Left lung (tissue), 10 donors: Measurements from ENCODE around the gene ENTPD5. TPM values are rescaled to one million over a fixed set of nuclear protein-coding genes. Genes with fewer than 3 reads are reported as not detected.

Experiments used
- ATAC-seq: fragments of 200-7000 bp; cut with Tn5 transposase; one replicate; pipeline ENCODE4 v1.9.1; 2020; ENCODE audit warnings: moderate library complexity
- DNase-seq, 4 donors: peaks; one replicate each; pipeline ENCODE4 v3.0.0-alpha.2; 2013 to 2020
- H3K27ac ChIP-seq, 2 donors: fragments of 200-600 bp; sonication (generic) in 1 of 2; one replicate each; pipeline versions ENCODE4 v1.5.0 to v1.8.0; 2020 to 2021
- H3K27me3 ChIP-seq, 2 donors: fragments of 200-600 bp; sonication (generic) in 1 of 2; one replicate each; pipeline versions ENCODE4 v1.5.0 to v1.8.0; 2020 to 2021
- H3K36me3 ChIP-seq, 2 donors: fragments of 200-600 bp; sonication (generic) in 1 of 2; one replicate each; pipeline versions ENCODE4 v1.5.0 to v1.8.0; 2020 to 2021
- H3K4me1 ChIP-seq, 2 donors: fragments of 200-600 bp; one replicate each; pipeline ENCODE4 v1.8.0; 2021
- H3K4me3 ChIP-seq, 2 donors: fragments of 200-600 bp; sonication (generic) in 1 of 2; one replicate each; pipeline versions ENCODE4 v1.5.0 to v1.8.0; 2020 to 2021; ENCODE audit warnings: mild to moderate bottlenecking in 1 of 2
- H3K9me3 ChIP-seq, 2 donors: fragments of 200-600 bp; sonication (generic) in 1 of 2; one replicate each; pipeline versions ENCODE4 v1.5.0 to v1.8.0; 2020 to 2021
- intact Hi-C, 2 donors: fragments of 100-400 bp; cut with DNase I; formaldehyde crosslinking; loops; one replicate each; pipeline versions ENCODE4 v1.11.2 to v1.14.2; 2022
- polyA plus RNA-seq, 6 donors: library from polyadenylated mRNA; unstranded; fragments of 120-200 nt; gene quantifications; one replicate each; pipeline ENCODE4 v1.2.1, GENCODE V29; 2013; ENCODE audit not compliant: insufficient read length in 6 of 6
- total RNA-seq, 2 donors: library from RNA; stranded (reverse); fragmentation: NEBNext Ultra II Directional; extraction: Animal tissue kit (Norgen Biotek cat#: 25700); gene quantifications; one replicate each; pipeline ENCODE4 v1.2.1, GENCODE V29; 2021
- TF ChIP-seq, protein P1 (sequence below), 2 donors: fragments of 200-600 bp; sonication (generic) in 1 of 2; IDR thresholded peaks; one replicate each; pipeline versions ENCODE4 v1.5.0 to v1.8.0; 2021; ENCODE audit warnings: antibody characterized with exemption in 2 of 2
- donor health status: DM: no; HTN: yes; CAD: no.
- donor health status: DM: no; HTN: no; CAD: no.

Gene ENTPD5
- total and polyA plus RNA-seq, 8 donors, result 16.0 to 18.7 (median 17.9) TPM

DNA sequence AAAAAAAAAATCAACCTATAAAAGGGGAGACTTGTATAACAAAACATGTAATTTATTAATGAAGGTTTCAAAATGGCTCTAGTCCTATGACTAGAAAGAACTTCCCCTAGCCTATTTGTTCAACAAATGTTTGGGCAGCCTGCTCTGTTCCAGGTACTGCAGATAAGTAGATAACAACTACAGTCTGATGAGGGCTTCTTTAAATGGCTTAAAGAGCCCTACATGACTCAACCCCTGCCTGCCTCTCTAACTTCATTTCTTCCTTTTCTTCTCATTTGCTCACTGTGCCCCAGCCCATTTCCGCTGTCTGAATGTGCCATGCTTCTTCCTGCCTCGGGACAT, 43.7 kb upstream of the ENTPD5 start:
- Histone ChIP-seq H3K9me3 (no peaks in the 10 kb centered on the region), H3K27me3 (no peaks in the 10 kb centered on the region), H3K4me1 (no peaks in the 10 kb centered on the region), H3K4me3 (no peak overlapping the region), H3K27ac (no peak overlapping the region), H3K36me3 (peaks cover 0 to 80% of the 10 kb centered on the region in 2 donors)
- ATAC-seq (no peak), DNase-seq (no peak)
- TF ChIP-seq, protein P1, sequence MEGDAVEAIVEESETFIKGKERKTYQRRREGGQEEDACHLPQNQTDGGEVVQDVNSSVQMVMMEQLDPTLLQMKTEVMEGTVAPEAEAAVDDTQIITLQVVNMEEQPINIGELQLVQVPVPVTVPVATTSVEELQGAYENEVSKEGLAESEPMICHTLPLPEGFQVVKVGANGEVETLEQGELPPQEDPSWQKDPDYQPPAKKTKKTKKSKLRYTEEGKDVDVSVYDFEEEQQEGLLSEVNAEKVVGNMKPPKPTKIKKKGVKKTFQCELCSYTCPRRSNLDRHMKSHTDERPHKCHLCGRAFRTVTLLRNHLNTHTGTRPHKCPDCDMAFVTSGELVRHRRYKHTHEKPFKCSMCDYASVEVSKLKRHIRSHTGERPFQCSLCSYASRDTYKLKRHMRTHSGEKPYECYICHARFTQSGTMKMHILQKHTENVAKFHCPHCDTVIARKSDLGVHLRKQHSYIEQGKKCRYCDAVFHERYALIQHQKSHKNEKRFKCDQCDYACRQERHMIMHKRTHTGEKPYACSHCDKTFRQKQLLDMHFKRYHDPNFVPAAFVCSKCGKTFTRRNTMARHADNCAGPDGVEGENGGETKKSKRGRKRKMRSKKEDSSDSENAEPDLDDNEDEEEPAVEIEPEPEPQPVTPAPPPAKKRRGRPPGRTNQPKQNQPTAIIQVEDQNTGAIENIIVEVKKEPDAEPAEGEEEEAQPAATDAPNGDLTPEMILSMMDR (IDR thresholded peaks at IDR 0.05), result no peak
- intact Hi-C loops, result no loop called here

DNA sequence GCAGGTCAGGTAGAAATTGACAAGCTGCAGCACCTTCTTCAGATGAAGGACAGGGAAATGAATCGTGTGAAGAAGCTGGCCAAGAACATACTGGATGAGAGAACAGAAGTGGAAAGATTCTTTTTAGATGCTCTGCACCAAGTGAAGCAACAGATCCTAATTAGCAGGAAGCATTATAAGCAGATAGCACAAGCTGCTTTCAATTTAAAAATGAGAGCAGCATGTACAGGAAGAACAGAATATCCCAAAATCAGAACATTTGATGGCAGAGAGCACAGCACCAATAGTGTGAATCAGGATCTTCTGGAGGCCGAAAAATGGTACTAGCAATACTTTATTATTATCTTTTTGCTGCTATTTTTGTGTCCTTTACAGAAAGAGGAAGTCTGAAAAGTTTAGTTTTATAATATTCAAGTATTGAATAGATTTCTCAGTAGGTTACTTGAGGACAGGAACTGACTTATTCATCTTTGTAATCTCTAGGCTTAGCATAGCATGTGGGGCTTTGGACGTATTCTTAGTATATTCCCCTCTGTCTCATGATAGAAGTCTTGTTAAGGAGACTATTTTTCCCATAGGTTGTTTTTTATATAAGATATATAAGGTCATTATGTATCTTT, 30.9 kb upstream of the ENTPD5 start:
- no peak overlapping the region for H3K4me3 ChIP-seq
- H3K36me3 ChIP-seq, result no peaks in the 10 kb centered on the region
- intact Hi-C loops, result no loop called here
- H3K27ac ChIP-seq, result no peak overlapping the region
- TF ChIP-seq, protein P1 (IDR thresholded peaks at IDR 0.05), result no peak
- no peaks in the 10 kb centered on the region for H3K27me3 ChIP-seq
- DNase-seq (no peak), ATAC-seq (no peak)
- no peaks in the 10 kb centered on the region for H3K4me1 ChIP-seq
- no peaks in the 10 kb centered on the region for H3K9me3 ChIP-seq

DNA sequence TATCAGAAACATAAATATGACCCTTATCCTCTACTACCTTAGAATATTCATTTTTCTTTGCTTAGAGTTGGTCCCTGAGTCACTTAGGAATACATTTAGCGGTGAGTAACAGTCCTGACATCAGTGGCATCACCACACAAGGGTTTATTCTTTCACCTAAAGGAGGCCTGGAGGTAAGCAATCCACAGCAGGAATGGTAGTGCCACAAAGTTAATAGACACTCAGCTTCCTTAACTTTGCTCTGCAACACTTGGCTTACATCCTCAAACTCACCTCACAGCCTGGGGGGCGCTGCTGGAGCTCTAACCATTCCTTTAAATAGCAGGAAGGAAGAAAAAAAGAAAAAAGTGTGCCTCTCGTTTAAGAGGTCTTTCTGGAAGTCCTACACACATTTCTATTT, 29.2 kb upstream of the ENTPD5 start:
- TF ChIP-seq, protein P1 (IDR thresholded peaks at IDR 0.05), result no peak
- H3K27me3 ChIP-seq, result no peaks in the 10 kb centered on the region
- no peak for ATAC-seq
- intact Hi-C loops, result no loop called here
- H3K4me3 ChIP-seq, result no peak overlapping the region
- DNase-seq, result no peak
- no peaks in the 10 kb centered on the region for H3K4me1 ChIP-seq
- H3K27ac ChIP-seq, result no peak overlapping the region
- no peaks in the 10 kb centered on the region for H3K36me3 ChIP-seq
- H3K9me3 ChIP-seq, result no peaks in the 10 kb centered on the region

DNA sequence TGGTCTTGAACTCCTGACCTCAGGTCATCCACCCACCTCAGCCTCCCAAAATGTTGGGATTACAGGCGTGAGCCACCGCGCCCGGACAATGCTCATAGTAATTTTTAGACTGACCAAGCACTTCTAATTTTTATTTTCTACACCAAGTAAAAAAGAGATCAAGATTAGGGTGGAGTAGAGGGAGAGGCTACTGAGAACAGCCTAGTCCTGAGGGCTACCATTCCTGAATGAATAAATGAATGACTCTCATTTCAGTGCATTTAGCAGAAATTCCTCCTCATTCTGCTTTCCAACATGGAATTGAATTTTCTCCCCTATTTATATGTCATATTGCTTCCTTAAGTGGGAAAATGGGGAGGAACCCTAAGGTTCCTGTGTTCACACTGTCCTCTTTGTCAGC, 26.4 kb upstream of the ENTPD5 start:
- no peaks in the 10 kb centered on the region for H3K27me3 ChIP-seq
- no peaks in the 10 kb centered on the region for H3K9me3 ChIP-seq
- DNase-seq (no peak), ATAC-seq (no peak)
- intact Hi-C loops, result no loop called here
- no peak overlapping the region for H3K27ac ChIP-seq
- H3K4me3 ChIP-seq, result no peak overlapping the region
- H3K36me3 ChIP-seq, result no peaks in the 10 kb centered on the region
- no peaks in the 10 kb centered on the region for H3K4me1 ChIP-seq
- TF ChIP-seq, protein P1 (IDR thresholded peaks at IDR 0.05), result no peak

DNA sequence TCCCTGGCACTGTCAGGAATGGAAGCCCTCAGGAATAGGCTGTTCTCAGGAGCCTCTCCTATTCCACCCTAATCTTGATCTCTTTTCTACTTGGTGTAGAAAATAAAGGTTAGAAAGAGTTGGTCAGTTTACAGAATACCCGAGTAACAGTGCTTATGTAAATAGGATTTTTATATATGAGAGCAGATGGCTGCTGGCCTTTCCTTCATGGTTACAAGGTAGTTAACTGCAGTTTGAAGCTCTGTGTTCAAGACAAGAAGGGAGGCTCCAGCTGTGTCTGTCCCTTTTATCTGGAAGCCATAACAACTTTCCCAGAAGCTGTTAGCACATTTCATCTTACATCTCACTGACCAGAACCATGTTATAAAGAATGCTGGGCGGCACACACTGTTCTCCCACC, 23.2 kb upstream of the ENTPD5 start:
- ATAC-seq (no peak), DNase-seq (no peak)
- Histone ChIP-seq H3K36me3 (no peaks in the 10 kb centered on the region), H3K9me3 (no peaks in the 10 kb centered on the region), H3K27ac (no peak overlapping the region), H3K27me3 (no peaks in the 10 kb centered on the region), H3K4me1 (no peaks in the 10 kb centered on the region), H3K4me3 (no peak overlapping the region)
- TF ChIP-seq, protein P1 (IDR thresholded peaks at IDR 0.05), result no peak
- intact Hi-C loops, result no loop called here
